Heart right ventricle (tissue), 16 donors: ENCODE measurements around the gene LGR6. TPM values are rescaled to one million over a fixed set of nuclear protein-coding genes. Genes with fewer than 3 reads are reported as not detected.
A peak's percentile ranks its signal among the peaks of the same experiment; 100 is the strongest.

ENCODE experiments used
- ATAC-seq, 8 donors: fragments of 200-7000 bp; cut with Tn5 transposase; one replicate each; pipeline ENCODE4 v1.9.1; 2020; ENCODE audit warnings: mild to moderate bottlenecking in 8 of 8, moderate library complexity in 8 of 8, moderate number of reproducible peaks in 1 of 8
- DNase-seq, 2 donors: peaks; one replicate each; pipeline ENCODE4 v3.0.0-alpha.2; 2020
- H3K27ac ChIP-seq, 10 donors: fragments of 200-600 bp; sonication (generic) in 2 of 10; one replicate each; pipeline versions ENCODE4 v1.5.0 to v1.8.0; 2020 to 2022; ENCODE audit warnings: mild to moderate bottlenecking in 3 of 10
- H3K27me3 ChIP-seq, 7 donors: fragments of 200-600 bp; one replicate each; pipeline ENCODE4 v1.8.0; 2021 to 2022; ENCODE audit warnings: mild to moderate bottlenecking in 2 of 7
- H3K36me3 ChIP-seq, 9 donors: fragments of 200-600 bp; sonication (generic) in 1 of 9; one replicate each; pipeline versions ENCODE4 v1.5.0 to v1.8.0; 2020 to 2022; ENCODE audit warnings: mild to moderate bottlenecking in 2 of 9
- H3K4me1 ChIP-seq, 9 donors: fragments of 200-600 bp; sonication (generic) in 1 of 9; one replicate each; pipeline versions ENCODE4 v1.5.0 to v1.8.0; 2020 to 2022; ENCODE audit warnings: mild to moderate bottlenecking in 4 of 9
- H3K4me3 ChIP-seq, 10 donors: fragments of 200-600 bp; sonication (generic) in 2 of 10; one replicate each; pipeline versions ENCODE4 v1.5.0 to v1.8.0; 2020 to 2022; ENCODE audit warnings: mild to moderate bottlenecking in 7 of 10, moderate library complexity in 2 of 10
- H3K9me3 ChIP-seq, 11 donors: fragments of 200-600 bp in 10 of 11; sonication (generic) in 2 of 11; one replicate each; pipeline versions ENCODE4 v1.5.0 to v1.8.0; 2013 to 2022; ENCODE audit warnings: mild to moderate bottlenecking in 2 of 11, control low read depth in 1 of 11, moderate library complexity in 1 of 11
- WGBS, 2 donors: extraction: QIAGEN DNeasy Blood & Tissue Kit; methylation state at CpG; one replicate each; pipeline ENCODE4 v1.1.7; 2013; ENCODE audit warnings: inconsistent platforms in 1 of 2; 5-methylcytosine and 5-hydroxymethylcytosine counted together
- intact Hi-C, 10 donors: fragments of 100-400 bp; cut with DNase I; formaldehyde crosslinking; loops; one replicate each; pipeline versions ENCODE4 v1.11.1 to v1.14.2; 2022
- polyA plus RNA-seq, 2 donors: library from polyadenylated mRNA; stranded (reverse); fragments of 200-250 nt; gene quantifications; one replicate each; pipeline ENCODE4 v1.2.3, GENCODE V29; 2013
- total RNA-seq, 10 donors: library from RNA; stranded (reverse); fragmentation: NEBNext Ultra II Directional in 3 of 10; extraction: Animal tissue kit (Norgen Biotek cat#: 25700) in 3 of 10; gene quantifications; one replicate each; pipeline versions ENCODE4 v1.2.1 to v1.2.4, GENCODE V29; 2021 to 2023
- TF ChIP-seq, protein P1 (sequence below), 9 donors: fragments of 200-600 bp; sonication (generic) in 2 of 9; IDR thresholded peaks; one replicate each; pipeline versions ENCODE4 v1.5.0 to v1.8.0; 2021 to 2022; ENCODE audit warnings: antibody characterized with exemption in 9 of 9, mild to moderate bottlenecking in 5 of 9, moderate library complexity in 1 of 9
- donor health status: Arrhythmogenic right ventricular cardiomyopathy.
- donor health status: ischemic (EF 13 %, LVEDD 7.1; RV severe dilation, severe dysfunction).
- donor health status: healthy with polysubstance abuse.
- donor health status: DM: no; HTN: yes; CAD: no.
- donor health status: DM: no; HTN: no; CAD: no.
- donor health status: ischemic (EF 25% LVEDD 6.9; RV normal size, moderate dysfunction).
- donor health status: ischemic (EF 25% LVEDD 5.7; RV mildly dilated, moderate dysfunction).
- donor health status: healthy.
- donor health status: DM: yes; HTN: yes; CAD: no.
- donor health status: Ischemic cardiomyopathy.
- donor health status: ischemic (EF 35%, LVEDD 5.7; RV mildly dilated, moderate dysfunction).
- donor health status: nonischemic (EF 11% LVEDD 7.7; RV severe dilation, severe dysfunction).
- donor health status: DM: yes; HTN: yes; CAD: no.
- donor health status: PGD.
- donor health status: ischemic (EF 29% LVEDD 5.4; RV normal size, mild dysfunction).
- donor health status: nonischemic (EF 23%, LVEDD 6.1; RV moderate dilation, normal function).

LGR6 gene
- total and polyA plus RNA-seq, 12 donors = 0.19 to 13.5 (median 2.2) TPM

- intact Hi-C loops = no loop called here
- Histone ChIP-seq H3K27me3 (peaks cover 0 to 14% (median 4%) of the 10 kb centered on the region in 7 donors), H3K27ac (no peak overlapping the region), H3K36me3 (no peaks in the 10 kb centered on the region), H3K4me1 (no peaks in the 10 kb centered on the region), H3K9me3 (no peaks in the 10 kb centered on the region), H3K4me3 (no peak overlapping the region)
- ATAC-seq (no peak), DNase-seq (no peak)
- 85 to 87% methylated on average over 8 of the region's 8 CpGs for WGBS, 2 donors
- TF ChIP-seq, protein P1, sequence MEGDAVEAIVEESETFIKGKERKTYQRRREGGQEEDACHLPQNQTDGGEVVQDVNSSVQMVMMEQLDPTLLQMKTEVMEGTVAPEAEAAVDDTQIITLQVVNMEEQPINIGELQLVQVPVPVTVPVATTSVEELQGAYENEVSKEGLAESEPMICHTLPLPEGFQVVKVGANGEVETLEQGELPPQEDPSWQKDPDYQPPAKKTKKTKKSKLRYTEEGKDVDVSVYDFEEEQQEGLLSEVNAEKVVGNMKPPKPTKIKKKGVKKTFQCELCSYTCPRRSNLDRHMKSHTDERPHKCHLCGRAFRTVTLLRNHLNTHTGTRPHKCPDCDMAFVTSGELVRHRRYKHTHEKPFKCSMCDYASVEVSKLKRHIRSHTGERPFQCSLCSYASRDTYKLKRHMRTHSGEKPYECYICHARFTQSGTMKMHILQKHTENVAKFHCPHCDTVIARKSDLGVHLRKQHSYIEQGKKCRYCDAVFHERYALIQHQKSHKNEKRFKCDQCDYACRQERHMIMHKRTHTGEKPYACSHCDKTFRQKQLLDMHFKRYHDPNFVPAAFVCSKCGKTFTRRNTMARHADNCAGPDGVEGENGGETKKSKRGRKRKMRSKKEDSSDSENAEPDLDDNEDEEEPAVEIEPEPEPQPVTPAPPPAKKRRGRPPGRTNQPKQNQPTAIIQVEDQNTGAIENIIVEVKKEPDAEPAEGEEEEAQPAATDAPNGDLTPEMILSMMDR (IDR thresholded peaks at IDR 0.05) = no peak
Observed at GRCh38 chr1:202272103-202272845, 78.7 kb downstream of the LGR6 start.

DNA sequence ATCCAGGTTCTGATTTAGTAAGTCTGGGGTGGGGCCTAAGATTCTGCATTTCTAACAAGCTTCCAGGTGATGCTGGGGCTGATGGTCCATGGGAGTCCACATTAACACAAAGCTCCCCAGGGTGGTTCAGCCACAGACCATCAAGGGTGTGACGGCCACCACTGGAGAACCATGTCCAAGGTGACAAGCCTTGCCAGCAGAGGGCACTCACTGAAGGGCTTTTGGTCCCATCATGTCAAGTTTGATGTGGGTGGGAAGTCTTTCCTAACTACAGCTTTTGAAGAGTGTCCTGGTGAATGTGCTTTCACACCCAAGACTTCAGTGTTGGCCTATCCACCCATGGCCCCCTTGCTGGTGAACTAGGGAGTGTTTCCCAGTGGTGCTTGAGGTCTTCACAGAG is 81.0 kb downstream of the LGR6 start:
- ATAC-seq = peak in 2 of 8 donors; percentile 26 to 42
- H3K4me1 ChIP-seq = no peaks in the 10 kb centered on the region
- H3K27ac ChIP-seq = no peak overlapping the region
- no peak overlapping the region for H3K4me3 ChIP-seq
- 42 to 69% methylated on average over 1 of the region's 1 CpG for WGBS, 2 donors
- TF ChIP-seq, protein P1 (IDR thresholded peaks at IDR 0.05) = peak in 7 of 9 donors; percentile 32 to 56 (median 53)
- peaks cover 0 to 14% (median 4%) of the 10 kb centered on the region in 7 donors for H3K27me3 ChIP-seq
- peak in 1 of 2 donors; percentile 17 for DNase-seq
- no peaks in the 10 kb centered on the region for H3K9me3 ChIP-seq
- intact Hi-C loops = loop anchor here in 5 of 10 donors (2.0 to 5.0 kb wide), 2 partner anchors 38 to 40 kb away; no protein-coding TSS in a partner anchor
- H3K36me3 ChIP-seq = no peaks in the 10 kb centered on the region

- no peaks in the 10 kb centered on the region for H3K36me3 ChIP-seq
- H3K4me1 ChIP-seq = no peaks in the 10 kb centered on the region
- ATAC-seq = no peak
- TF ChIP-seq, protein P1 (IDR thresholded peaks at IDR 0.05) = no peak
- intact Hi-C loops = loop anchor here in 5 of 10 donors (2.0 to 5.0 kb wide), 2 partner anchors 37 to 40 kb away; no protein-coding TSS in a partner anchor
- H3K4me3 ChIP-seq = no peak overlapping the region
- no peak for DNase-seq
- no peak overlapping the region for H3K27ac ChIP-seq
- WGBS, 2 donors = 94% methylated on average over 3 of the region's 3 CpGs
- peaks cover 0 to 13% (median 4%) of the 10 kb centered on the region in 7 donors for H3K27me3 ChIP-seq
- H3K9me3 ChIP-seq = no peaks in the 10 kb centered on the region
Observed at GRCh38 chr1:202275061-202275770, 81.6 kb downstream of the LGR6 start.

DNA sequence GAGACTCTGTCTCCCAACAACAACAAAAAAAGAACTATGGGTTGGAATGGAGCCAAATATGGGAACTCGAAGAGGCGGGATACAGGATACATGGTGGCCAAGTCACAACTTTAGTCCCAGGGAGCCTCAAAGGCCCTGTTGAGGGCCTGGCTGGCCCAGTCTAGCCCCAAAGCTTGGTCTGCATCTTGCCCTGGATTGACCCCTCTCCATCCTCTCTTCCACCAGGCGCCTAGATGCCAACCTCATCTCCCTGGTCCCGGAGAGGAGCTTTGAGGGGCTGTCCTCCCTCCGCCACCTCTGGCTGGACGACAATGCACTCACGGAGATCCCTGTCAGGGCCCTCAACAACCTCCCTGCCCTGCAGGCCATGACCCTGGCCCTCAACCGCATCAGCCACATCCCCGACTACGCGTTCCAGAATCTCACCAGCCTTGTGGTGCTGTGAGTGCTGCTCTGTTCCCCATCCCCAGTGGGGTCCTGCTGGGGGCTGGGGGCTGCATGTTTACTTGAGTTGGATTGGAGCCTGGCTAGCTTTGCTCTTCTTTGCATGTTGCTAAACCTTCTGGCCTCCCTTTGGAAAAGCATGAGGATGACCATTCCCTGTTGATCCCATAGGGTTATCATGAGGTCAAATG is 82.6 kb downstream of the LGR6 start:
- H3K4me1 ChIP-seq = peaks cover 0 to 5% (median 0%) of the 10 kb centered on the region in 9 donors
- H3K27me3 ChIP-seq = peaks cover 0 to 4% (median under 1%) of the 10 kb centered on the region in 7 donors
- intact Hi-C loops = loop anchor here in 1 of 10 donors (5.0 kb wide), 1 partner anchor 36 kb away; no protein-coding TSS in a partner anchor
- WGBS, 2 donors = 87 to 89% methylated on average over 11 of the region's 11 CpGs
- ATAC-seq (no peak), DNase-seq (no peak)
- H3K27ac ChIP-seq = no peak overlapping the region
- no peaks in the 10 kb centered on the region for H3K9me3 ChIP-seq
- no peak overlapping the region for H3K4me3 ChIP-seq
- no peaks in the 10 kb centered on the region for H3K36me3 ChIP-seq
- TF ChIP-seq, protein P1 (IDR thresholded peaks at IDR 0.05) = no peak
